Fibroblast of mammary gland (primary cell): ENCODE data around the gene LARGE2.
A peak's percentile ranks its signal among the peaks of the same experiment; 100 is the strongest.
"Not testable (repeated sequence)": the region's sequence is repeated elsewhere in the genome, so short reads cannot be mapped to it uniquely, and the experiment has no call there.

ENCODE experiments used
- DNase-seq: peaks from one replicate; pipeline ENCODE4 v3.0.0-alpha.2; 2010; ENCODE audit warnings: low read depth
- H3K4me3 ChIP-seq: 2 replicates; pipeline ENCODE4 v1.5.1; 2011; ENCODE audit warnings: low read depth, mild to moderate bottlenecking, low read length, moderate library complexity; ENCODE audit not compliant: control insufficient read depth
- CTCF ChIP-seq: conservative IDR thresholded peaks from 2 replicates; pipeline ENCODE4 v1.5.1; 2011; ENCODE audit warnings: low read depth, low read length, inconsistent platforms; ENCODE audit not compliant: control insufficient read depth, insufficient read depth

LARGE2 gene

GRCh38 chr11:45902452-45903380, 19.7 kb upstream of the LARGE2 start:
- no peak for TF ChIP-seq CTCF
- no peak overlapping the region for H3K4me3 ChIP-seq
- DNase-seq = no peak

- no peak for DNase-seq
- TF ChIP-seq CTCF = no peak
- H3K4me3 ChIP-seq = no peak overlapping the region
Measured at GRCh38 chr11:45904309-45904915, 18.0 kb upstream of the LARGE2 start.

- H3K4me3 ChIP-seq = no peak overlapping the region
- TF ChIP-seq CTCF = no peak
- DNase-seq = no peak
Measured at GRCh38 chr11:45905095-45905494, 17.4 kb upstream of the LARGE2 start.

- not testable (repeated sequence) for DNase-seq, H3K4me3 ChIP-seq
Measured at GRCh38 chr11:45905576-45905975, 16.9 kb upstream of the LARGE2 start.

GRCh38 chr11:45906096-45906682, 16.3 kb upstream of the LARGE2 start:
- no peak overlapping the region for H3K4me3 ChIP-seq
- no peak for DNase-seq
- TF ChIP-seq CTCF = no peak

GRCh38 chr11:45906965-45907611, 15.4 kb upstream of the LARGE2 start, which contains the start of gene FREY1:
FREY1 (minus strand) TSS chr11:45907271; CDS start chr11:45907245, 26 bp downstream.
- DNase-seq = peak; percentile 39
- TF ChIP-seq CTCF = no peak
- H3K4me3 ChIP-seq = no peak within 1 kb of the TSS

GRCh38 chr11:45907911-45908370, 14.5 kb upstream of the LARGE2 start:
- H3K4me3 ChIP-seq = no peak overlapping the region
- DNase-seq = no peak
- no peak for TF ChIP-seq CTCF
